OCI-LY1 (cell line): Measurements from ENCODE around the gene LIF.

Experiments
- H2AFZ ChIP-seq: fragments of 200-600 bp; sonication (generic), shearing (Covaris generic); 2 replicates; pipeline ENCODE4 v1.6.0; 2014; ENCODE audit warnings: antibody characterized with exemption, mild to moderate bottlenecking, low read length
- H3F3A ChIP-seq: fragments of 200-600 bp; sonication (generic), shearing (Covaris generic); 2 replicates; pipeline ENCODE4 v1.6.0; 2014; ENCODE audit warnings: mild to moderate bottlenecking, antibody characterized with exemption, low read length, moderate library complexity; ENCODE audit not compliant: insufficient read depth
- H3K27ac ChIP-seq: fragments of 200-600 bp; sonication (generic); 2 replicates; pipeline ENCODE4 v1.5.1; 2014; ENCODE audit warnings: low read length, mixed run types, mild to moderate bottlenecking, low read depth; ENCODE audit not compliant: poor library complexity, severe bottlenecking
- H3K27me3 ChIP-seq: fragments of 200-600 bp; sonication (generic); 2 replicates; pipeline ENCODE4 v1.6.0; 2014; ENCODE audit warnings: antibody characterized with exemption, mild to moderate bottlenecking, low read length, moderate library complexity; ENCODE audit not compliant: insufficient read depth
- H3K36me3 ChIP-seq: fragments of 200-600 bp; sonication (generic); 2 replicates; pipeline ENCODE4 v1.6.1; 2014; ENCODE audit warnings: mild to moderate bottlenecking, antibody characterized with exemption, low read length, moderate library complexity, mixed read lengths; ENCODE audit not compliant: insufficient read depth
- H3K4me1 ChIP-seq: fragments of 200-600 bp; sonication (generic); 2 replicates; pipeline ENCODE4 v1.5.1; 2014; ENCODE audit warnings: mild to moderate bottlenecking, low read length, moderate library complexity; ENCODE audit not compliant: insufficient read depth, severe bottlenecking
- H3K4me2 ChIP-seq: fragments of 200-600 bp; sonication (generic), shearing (Covaris generic); 2 replicates; pipeline ENCODE4 v1.6.1; 2014; ENCODE audit warnings: low read length
- H3K4me3 ChIP-seq: fragments of 200-600 bp; sonication (generic); 2 replicates; pipeline ENCODE4 v1.5.1; 2014; ENCODE audit warnings: low read length, low read depth, mild to moderate bottlenecking, mixed read lengths; ENCODE audit not compliant: poor library complexity, severe bottlenecking
- H3K79me2 ChIP-seq: fragments of 200-600 bp; shearing (Covaris generic); 2 replicates; pipeline ENCODE4 v1.6.1; 2016; ENCODE audit warnings: mixed run types, low read length, mixed read lengths; ENCODE audit not compliant: insufficient read depth
- H3K9ac ChIP-seq: fragments of 200-600 bp; sonication (generic), shearing (Covaris generic); 2 replicates; pipeline ENCODE4 v1.6.1; 2014; ENCODE audit warnings: mild to moderate bottlenecking, low read length, mixed read lengths
- H3K9me2 ChIP-seq: fragments of 200-600 bp; sonication (generic), shearing (Covaris generic); 2 replicates; pipeline ENCODE4 v1.6.1; 2014; ENCODE audit warnings: low read depth, mild to moderate bottlenecking, low read length, mixed read lengths
- H3K9me3 ChIP-seq: fragments of 200-600 bp; shearing (Covaris generic); 2 replicates; pipeline ENCODE4 v1.6.1; 2014; ENCODE audit warnings: low read length, mixed read lengths
- H4K20me1 ChIP-seq: fragments of 200-600 bp; sonication (generic), shearing (Covaris generic); 2 replicates; pipeline ENCODE4 v1.6.0; 2016; ENCODE audit warnings: mild to moderate bottlenecking, low read length; ENCODE audit not compliant: insufficient read depth
- CTCF ChIP-seq: fragments of 200-600 bp; sonication (generic), shearing (Covaris generic); IDR thresholded peaks from 2 replicates; pipeline ENCODE4 v1.5.1; 2017; ENCODE audit warnings: mild to moderate bottlenecking, antibody characterized with exemption, low read length, moderate library complexity, mixed read lengths
- EZH2 ChIP-seq: fragments of 200-600 bp; sonication (generic), shearing (Covaris generic); IDR thresholded peaks from 2 replicates; pipeline ENCODE4 v1.8.0; 2017; ENCODE audit warnings: borderline replicate concordance, mixed run types, mild to moderate bottlenecking, antibody characterized with exemption, low read length, moderate library complexity, mixed read lengths

Gene LIF

GRCh38 chr22:30251711-30252110, 5.2 kb upstream of the LIF start:
- Histone ChIP-seq H2AFZ (no peak overlapping the region), H3F3A (no peaks in the 10 kb centered on the region), H3K4me3 (no peak overlapping the region), H3K4me2 (no peak overlapping the region), H3K9me2 (no peaks in the 10 kb centered on the region), H3K4me1 (no peaks in the 10 kb centered on the region), H4K20me1 (no peaks in the 10 kb centered on the region), H3K27ac (no peak overlapping the region), H3K9me3 (no peaks in the 10 kb centered on the region), H3K36me3 (no peaks in the 10 kb centered on the region), H3K27me3 (0 out of 2 replicates have a peak, but pooled peaks cover 8% of the 10 kb centered on the region), H3K9ac (no peak overlapping the region), H3K79me2 (no peaks in the 10 kb centered on the region)
- TF ChIP-seq CTCF, result no peak
- no peak for TF ChIP-seq EZH2

GRCh38 chr22:30250661-30251267, 4.2 kb upstream of the LIF start:
- no peak overlapping the region for H3K4me3 ChIP-seq
- H3K27me3 ChIP-seq, result 0 out of 2 replicates have a peak, but pooled peaks cover 8% of the 10 kb centered on the region
- H3K4me1 ChIP-seq, result no peaks in the 10 kb centered on the region
- no peaks in the 10 kb centered on the region for H3K79me2 ChIP-seq
- no peak overlapping the region for H2AFZ ChIP-seq
- H3K27ac ChIP-seq, result no peak overlapping the region
- no peak overlapping the region for H3K9ac ChIP-seq
- TF ChIP-seq CTCF (no peak), EZH2 (no peak)
- H3K36me3 ChIP-seq, result no peaks in the 10 kb centered on the region
- no peak overlapping the region for H3K4me2 ChIP-seq
- no peaks in the 10 kb centered on the region for H3F3A ChIP-seq
- no peaks in the 10 kb centered on the region for H4K20me1 ChIP-seq
- no peaks in the 10 kb centered on the region for H3K9me3 ChIP-seq
- H3K9me2 ChIP-seq, result no peaks in the 10 kb centered on the region

GRCh38 chr22:30250039-30250565, 3.5 kb upstream of the LIF start:
- Histone ChIP-seq H3K4me1 (no peaks in the 10 kb centered on the region), H3K9ac (no peak overlapping the region), H3K36me3 (no peaks in the 10 kb centered on the region), H3K27ac (no peak overlapping the region), H3K79me2 (no peaks in the 10 kb centered on the region), H3F3A (no peaks in the 10 kb centered on the region), H4K20me1 (no peaks in the 10 kb centered on the region), H3K9me2 (no peaks in the 10 kb centered on the region), H3K4me2 (no peak overlapping the region), H2AFZ (no peak overlapping the region), H3K4me3 (no peak overlapping the region), H3K9me3 (no peaks in the 10 kb centered on the region), H3K27me3 (0 out of 2 replicates have a peak, but pooled peaks cover 8% of the 10 kb centered on the region)
- TF ChIP-seq CTCF (no peak), EZH2 (no peak)
